ENCODE results near the gene MSH3. TPM values are rescaled to one million over a fixed set of nuclear protein-coding genes. Genes with fewer than 3 reads are reported as not detected.
"Not testable (repeated sequence)": the region's sequence is repeated elsewhere in the genome, so short reads cannot be mapped to it uniquely, and the experiment has no call there.

Gene MSH3
- total RNA-seq, 1 experiment from 2014 or later = 15.8 TPM

DNA sequence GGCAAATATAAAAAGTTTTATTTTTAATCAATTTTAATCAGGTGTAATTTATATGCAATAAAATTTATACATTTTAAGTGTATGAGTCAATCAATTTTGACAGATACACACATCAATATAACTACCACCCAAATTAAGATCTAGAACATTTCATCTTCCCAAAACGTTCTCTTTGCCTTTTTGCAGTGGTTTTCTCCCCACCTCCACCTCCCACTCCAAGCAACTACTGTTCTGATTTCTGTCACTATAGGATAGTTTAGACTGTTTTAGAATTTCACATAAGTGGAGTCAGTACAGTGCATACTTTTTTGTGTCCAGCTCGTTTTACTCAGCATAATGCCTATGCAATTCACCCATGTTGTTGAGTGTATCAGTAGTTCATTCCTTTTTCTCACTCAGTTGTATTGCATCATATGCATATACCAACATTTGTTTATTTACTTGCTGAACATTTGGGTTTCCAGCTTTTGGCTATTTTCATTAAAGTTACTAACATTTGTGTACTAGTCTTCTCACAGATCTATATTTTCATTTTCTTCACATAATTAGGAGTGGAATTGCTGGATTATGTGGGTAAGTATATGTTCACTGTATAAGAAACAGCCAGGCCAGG, 52.5 kb downstream of the MSH3 start:
- no peak for DNase-seq (ENCODE audit: low read depth)

DNA sequence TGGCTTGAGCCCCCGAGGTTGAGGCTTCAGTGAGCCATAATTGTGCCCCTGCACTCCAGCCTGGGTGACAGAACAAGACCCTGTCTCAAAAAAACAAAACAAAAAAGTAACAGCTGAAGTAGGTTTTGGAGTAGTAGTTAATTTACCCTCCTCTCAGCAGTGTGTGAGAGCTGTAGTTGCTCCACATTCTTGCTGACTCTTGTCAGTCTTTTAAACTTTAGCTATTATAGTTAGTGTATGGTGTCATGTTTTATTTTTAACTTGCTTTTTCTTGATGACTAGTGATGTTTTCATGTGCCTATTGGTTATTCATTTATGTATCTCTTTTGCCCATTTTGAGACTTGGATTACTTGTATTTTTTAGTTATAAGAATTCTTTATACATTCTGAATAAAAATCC, 53.2 kb downstream of the MSH3 start:
- DNase-seq (ENCODE audit: low read depth) = peak; percentile 21

DNA sequence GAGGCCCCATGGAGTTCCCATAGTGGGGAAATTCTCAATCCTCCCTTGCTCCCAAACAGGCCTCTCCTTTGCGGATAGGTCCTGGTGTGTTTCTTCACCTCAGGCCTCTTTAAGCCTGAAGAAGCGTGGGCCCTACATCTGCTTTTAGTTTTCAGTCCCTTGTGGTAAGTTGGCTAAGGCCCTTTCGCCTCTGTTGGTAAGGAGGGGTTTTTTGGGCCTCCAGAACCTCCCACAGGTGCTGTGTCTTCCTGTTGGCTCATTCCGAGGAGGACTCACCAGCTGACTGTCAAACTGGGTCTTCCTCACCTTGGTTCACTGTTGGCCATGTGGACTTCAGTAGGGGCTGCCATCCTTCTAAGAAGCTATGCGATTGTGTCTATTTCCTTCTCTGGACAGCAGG, 56.8 kb downstream of the MSH3 start:
- no peak for DNase-seq (ENCODE audit: low read depth)

DNA sequence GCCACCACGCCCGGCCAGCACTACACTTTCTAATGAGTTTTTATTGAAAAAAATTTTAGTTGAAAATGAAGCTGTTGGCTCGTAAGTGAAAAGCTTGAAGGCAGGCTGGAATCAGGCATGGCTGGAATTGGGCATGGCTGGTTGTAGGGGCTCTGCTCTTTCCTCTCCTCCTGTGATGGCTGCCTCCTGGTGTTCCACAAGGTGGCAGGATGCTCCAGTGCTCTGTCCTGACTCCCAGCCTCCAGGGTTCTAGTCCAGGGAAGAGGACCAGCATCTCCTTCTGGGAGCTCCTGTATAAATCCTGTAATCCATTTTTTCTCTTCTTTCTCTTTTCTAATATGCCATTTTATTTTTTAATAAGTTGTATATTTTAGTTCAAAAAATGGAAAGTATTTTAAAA, 57.5 kb downstream of the MSH3 start:
- DNase-seq (ENCODE audit: low read depth) = peak; percentile 54

DNA sequence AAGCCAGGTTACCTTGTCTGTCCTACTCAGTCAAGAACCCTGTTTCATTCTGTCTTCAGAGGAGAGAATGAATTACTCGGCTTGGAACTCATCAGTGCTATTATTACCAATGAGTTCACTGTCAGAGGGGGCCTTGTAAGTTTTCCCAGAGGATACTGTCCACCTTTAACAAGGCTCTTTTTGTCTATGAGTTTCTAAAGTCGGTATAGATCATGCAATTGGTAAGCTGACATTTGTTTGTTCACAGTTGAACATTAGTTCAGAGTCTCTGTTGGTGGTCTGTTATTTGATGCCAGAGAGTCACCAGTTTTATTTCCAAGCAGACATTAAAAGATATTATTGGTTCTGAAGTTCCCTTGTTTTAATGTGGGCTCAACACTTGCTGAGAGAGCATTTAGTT, 58.5 kb downstream of the MSH3 start:
- DNase-seq (ENCODE audit: low read depth) = no peak

DNA sequence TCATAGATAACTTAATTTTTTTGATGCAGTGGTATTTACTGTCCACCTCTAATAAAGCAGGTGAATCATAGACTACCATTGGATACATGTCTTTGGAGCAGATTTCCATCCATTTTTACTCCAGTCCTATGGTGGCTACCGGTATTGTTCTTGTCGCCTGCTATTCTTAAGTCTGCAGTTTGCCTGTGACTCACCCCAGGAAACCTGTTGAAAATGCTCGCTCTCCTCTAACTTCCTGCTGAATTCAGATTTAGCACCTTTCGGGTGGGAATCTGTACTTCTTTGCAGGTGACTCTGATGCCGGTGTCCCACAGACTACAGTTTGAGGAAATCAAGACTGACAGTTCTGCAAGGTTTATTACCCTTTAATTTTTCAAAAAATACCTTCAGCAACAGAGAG, 59.2 kb downstream of the MSH3 start:
- DNase-seq (ENCODE audit: low read depth) = no peak

DNA sequence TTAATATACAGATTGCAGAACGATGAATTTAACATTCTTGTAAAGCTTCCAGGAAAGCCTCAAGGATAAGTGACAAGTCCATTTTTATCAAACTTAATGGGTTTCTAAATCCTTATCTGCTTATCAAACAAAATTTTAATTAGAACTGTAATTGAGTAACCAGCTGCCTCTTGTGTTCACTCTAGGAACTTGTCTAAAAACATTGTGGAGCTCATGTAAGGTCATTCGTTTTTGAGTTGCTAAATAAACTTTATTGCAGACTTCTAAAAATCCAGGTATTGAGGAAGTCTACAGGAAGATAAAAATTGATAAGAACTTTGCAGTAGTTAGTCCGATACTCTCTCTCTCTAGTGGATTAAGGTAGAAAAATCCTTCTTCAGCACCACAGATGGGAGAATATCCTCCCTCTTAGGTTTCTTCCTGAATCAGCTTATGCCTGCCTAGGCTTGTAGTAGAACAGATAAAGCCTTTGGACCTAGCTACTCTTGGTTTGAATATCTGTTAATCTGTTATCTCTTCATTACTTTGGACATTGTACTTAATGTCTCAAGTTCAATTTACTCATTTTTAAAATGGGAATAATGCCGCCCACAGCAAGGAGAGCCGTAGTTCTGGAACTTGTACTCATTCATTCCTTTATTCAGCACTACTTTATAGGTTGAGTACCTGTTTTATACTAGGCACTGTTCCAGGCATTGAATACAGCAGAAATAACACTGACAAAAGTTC, 60.3 kb downstream of the MSH3 start:
- DNase-seq (ENCODE audit: low read depth) = no peak

DNA sequence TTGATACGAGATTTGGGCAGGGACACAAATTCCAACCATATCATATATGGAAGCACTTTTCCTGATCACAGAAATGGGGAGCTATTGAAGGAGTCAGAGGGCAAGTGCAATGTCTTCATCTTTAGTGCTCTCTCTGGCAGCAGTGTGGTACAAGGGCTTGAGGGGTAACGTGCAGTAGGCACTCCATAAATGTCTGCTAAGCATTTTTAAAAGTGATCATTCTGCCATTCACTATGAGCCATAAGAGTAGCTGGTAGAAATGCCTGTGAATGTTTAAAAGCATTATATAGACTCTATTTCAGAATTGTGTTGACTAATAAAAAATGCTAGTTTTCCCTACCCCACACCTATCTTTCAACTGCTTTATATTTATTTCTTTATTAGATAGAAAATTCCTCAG, 61.4 kb downstream of the MSH3 start:
- no peak for DNase-seq (ENCODE audit: low read depth)

DNA sequence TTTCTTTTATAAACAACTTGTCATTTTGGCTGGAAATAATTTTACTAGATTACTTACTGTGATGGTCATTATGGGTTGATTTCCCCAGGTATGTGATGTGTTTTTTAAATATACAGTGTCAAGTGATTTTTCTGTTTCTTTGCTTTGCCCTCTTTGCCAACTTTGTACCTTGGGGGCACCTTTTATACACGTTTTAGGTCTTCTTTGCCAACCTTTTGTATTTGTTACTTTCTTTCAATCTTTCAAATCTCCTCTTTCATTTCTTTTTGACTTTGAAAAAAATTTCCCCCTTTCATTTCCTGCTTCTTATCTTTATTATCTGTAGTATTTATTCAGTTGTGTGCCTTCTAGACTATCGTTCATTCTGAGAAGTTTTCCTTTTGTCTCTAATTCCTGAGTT, 65.7 kb downstream of the MSH3 start:
- DNase-seq (ENCODE audit: low read depth) = no peak

DNA sequence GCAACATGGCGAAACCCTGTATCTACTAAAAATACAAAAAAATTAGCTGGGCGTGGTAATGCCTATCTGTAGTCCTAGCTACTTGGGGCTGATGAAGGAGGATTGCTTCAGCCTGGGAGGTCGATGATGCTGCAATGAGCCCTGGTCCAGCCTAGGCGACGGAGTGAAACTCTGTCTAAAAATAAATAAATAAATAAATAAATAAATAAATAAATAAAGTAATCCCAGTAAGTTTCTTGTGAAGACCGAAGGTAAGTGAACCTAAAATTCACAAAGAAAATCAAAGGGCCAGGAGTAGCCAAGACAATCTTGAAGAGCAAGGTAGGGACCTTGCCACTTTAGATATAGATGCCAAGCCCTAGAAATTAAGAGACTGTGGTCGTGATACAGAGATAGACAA, 68.5 kb downstream of the MSH3 start:
- DNase-seq (ENCODE audit: low read depth) = no peak

DNA sequence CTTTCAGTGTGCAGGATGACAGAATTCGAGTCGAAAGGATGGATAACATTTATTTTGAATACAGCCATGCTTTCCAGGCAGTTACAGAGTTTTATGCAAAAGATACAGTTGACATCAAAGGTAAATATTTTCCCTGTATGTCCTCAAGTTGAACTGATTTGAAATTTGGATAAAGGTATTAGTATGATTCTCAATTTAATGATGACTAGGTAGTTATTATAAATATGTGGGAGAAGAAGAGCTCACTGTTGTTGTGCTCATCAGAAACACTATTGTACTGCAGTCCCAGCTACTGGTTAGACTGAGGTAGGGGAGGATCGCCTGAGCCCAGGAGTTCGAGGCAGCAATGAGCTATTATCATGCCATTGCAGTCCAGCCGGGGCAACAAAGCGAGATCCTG, 71.0 kb downstream of the MSH3 start:
- no peak for DNase-seq (ENCODE audit: low read depth)

DNA sequence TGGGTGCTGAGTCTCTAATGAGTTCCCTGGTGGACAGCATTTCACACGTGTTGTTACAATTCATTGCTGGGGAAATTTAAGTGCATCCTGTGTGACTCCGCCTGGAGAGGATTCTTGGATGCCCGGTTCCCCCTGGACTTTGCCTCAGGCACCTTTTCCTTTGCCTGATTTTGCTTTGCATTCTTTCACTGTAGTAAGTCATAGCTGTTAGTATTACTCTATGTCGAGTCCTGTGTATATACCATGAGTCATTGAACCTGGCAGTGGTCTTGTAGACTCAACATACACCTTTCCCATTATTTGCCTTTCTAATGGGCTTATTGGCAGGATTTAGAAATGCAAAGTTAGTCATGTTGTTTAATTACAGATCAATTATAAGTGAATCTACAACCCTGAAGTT, 82.3 kb downstream of the MSH3 start:
- DNase-seq (ENCODE audit: low read depth) = no peak

DNA sequence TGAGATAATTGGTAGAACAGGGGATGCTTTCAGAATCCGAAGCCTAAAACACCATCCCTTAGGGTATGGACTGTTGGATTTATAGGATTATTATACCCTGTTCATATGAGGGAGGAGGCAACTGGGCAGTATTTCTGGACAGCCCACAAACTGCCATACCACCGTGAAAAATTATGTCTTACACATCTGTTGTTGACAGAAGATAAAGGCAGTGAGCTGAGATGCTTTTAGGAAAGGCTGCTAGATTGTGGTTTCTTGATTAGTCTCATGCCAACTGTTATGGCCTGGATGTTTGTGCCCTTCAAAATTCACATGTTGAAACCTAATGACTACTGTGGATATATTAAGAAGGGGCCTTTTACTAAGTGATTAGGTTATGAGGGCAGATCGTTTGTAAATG, 84.0 kb downstream of the MSH3 start:
- DNase-seq (ENCODE audit: low read depth) = peak; percentile 69

DNA sequence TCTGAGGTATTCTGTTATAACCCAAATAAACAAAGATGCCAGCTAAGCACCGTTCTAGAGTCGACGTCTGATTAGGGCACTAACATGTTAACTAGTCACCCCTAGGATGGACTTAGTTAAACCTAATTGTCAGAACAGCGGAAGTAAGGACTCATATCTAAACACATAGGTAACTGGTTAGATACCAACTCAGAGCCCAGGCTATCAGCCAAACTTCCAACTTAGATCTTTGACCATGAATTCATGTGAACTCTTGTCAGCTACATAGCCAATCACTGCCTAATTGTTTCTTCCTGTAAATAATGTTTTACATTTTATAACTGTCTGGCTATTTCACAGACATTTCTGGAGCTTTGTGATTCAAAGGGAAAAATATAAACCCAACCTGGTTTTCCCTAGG, 84.6 kb downstream of the MSH3 start:
- no peak for DNase-seq (ENCODE audit: low read depth)

DNA sequence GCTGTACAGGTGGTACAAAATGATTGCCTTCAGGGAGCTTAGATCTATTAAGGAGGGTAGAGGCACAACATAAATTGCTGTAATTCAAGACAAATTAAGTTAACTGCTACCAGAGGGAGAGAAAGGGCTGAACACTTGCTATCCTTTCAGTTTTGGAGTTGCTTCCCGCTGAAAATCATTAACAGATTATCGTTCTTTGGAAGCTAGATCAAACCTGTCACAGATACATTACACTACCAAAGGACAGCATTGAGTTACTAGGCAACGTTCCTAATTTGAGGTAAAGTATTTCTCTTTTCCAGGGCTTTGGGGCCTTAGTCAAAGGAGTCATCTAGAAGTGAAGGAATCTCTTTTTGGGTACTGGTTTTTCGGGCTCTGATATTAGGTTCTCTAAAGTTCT, 85.0 kb downstream of the MSH3 start:
- DNase-seq (ENCODE audit: low read depth) = no peak

DNA sequence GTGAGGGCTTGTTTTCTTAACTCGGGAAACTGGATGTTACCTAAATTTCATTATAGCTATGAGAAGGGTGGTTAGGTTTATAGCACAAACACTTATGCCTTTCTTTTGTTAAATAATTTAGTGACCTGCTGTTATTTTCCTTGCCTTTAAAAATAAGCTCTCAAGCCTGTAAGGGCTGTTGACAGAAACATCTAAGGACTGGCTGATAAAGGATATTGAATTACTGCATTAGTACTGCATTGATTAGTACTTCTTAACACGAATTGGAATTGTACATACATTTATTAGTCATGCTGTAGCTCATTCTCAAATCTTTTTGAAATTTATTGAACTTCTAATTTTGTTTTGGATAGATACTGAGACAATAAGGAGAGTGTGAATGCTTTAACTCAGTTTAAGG, 85.4 kb downstream of the MSH3 start:
- no peak for DNase-seq (ENCODE audit: low read depth)

DNA sequence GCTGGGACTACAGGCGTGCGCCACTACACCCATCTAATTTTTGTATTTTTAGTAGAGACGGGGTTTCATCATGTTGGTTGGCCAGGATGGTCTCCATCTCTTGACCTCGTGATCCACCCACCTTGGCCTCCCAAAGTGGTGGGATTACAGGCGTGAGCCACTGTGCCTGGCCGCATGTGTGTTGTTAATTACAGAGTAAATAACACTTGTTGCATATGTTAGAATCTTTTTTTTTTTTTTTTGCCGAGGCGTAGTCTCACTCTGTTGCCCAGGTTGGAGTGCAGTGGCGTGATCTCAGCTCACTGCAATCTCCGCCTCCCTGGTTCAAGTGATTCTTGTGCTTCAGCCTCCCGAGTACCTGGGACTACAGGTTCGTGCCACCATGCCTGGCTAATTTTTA, 86.0 kb downstream of the MSH3 start:
- DNase-seq (ENCODE audit: low read depth) = not testable (repeated sequence)

DNA sequence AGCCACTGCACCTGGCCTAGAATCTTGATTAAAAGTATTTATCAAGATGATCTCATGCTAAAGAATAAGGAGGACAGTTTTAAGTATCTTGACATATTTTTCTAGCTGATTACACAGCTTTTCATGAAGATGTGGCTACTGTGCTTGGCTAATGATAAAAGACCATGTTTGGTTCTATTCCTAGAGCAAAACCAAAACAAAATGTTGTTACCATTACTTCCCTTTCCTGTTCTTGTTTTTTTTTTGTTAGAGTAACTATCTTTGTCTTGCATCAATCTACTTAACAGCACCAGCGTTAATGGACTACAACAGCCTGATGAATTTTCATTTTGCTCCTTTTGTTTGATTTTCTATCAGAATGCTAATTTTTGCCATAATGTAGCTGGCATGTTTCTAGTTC, 86.5 kb downstream of the MSH3 start:
- no peak for DNase-seq (ENCODE audit: low read depth)

DNA sequence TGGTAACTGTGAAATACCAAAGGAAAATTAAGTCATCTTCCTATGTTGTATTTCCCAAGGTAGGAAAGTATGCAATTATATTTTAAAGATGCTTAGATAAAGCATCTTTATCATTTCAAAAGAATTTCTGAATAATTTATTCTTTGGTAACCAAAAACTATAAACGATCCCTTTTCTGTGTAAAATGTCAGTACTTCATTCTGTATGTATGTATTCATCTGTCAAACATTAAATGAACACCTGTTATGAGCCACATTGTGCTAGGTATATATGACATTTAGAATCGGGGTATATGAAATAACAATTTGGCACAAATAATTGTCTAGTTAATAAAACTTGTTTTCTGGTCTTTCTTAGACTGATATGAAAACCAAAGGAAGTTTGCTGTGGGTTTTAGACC, 89.7 kb downstream of the MSH3 start:
- no peak for DNase-seq (ENCODE audit: low read depth)

DNA sequence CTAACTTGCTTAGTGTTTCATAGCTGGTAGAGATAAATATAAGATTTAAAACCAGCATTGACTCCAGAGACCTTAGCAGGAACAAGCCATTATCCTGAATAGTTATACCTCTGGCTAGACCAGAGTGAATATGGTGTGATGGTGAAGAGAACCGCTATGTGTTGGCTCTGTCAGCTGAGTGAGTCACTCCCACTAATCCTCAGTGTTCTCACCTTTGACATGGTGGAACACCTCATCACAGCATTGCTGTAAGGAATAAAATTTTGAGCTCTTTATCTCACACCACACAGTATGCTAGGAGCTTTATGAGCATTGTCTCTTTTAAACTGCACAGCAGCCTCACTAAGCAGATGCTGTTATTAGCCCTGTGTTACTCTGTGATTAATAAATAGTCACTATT, 91.0 kb downstream of the MSH3 start:
- DNase-seq (ENCODE audit: low read depth) = peak; percentile 81

DNA sequence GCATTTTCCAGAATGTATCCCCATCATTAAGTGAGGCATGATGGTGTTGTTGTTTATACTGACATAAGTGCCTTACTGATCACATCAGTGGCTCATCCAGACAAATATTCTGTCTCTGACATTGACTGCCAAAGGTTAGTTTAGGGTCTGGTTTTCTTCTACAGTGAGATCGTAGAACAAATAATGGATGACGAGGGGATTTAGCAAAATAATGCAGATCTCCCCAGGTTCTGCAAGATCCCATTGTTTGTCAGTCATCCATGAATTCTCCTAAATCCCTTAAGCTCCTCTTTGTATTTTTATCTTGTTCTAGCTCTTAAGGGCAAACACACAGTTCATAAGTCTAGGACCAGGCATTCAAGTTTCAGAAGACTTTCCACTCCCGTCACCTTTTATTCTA, 93.5 kb downstream of the MSH3 start:
- DNase-seq (ENCODE audit: low read depth) = no peak

DNA sequence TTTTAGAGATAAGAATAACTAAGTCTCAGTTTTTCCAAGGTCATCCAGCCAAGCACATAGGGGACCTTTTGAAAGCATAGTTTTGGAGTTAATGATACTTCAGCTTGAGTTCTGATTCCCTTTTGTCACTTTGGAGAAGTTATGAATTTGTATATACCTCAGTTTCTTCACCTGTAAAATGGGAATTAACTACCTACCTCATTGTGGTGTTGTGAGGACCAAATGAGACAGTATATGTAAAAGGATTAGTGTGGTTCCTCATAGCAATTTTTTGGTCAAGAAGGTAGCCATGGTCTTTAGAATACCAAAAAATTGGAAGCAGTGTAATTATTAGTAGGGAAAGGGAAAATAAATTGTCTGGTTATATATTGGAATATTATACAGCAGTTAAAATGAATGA, 98.0 kb downstream of the MSH3 start:
- DNase-seq (ENCODE audit: low read depth) = no peak

DNA sequence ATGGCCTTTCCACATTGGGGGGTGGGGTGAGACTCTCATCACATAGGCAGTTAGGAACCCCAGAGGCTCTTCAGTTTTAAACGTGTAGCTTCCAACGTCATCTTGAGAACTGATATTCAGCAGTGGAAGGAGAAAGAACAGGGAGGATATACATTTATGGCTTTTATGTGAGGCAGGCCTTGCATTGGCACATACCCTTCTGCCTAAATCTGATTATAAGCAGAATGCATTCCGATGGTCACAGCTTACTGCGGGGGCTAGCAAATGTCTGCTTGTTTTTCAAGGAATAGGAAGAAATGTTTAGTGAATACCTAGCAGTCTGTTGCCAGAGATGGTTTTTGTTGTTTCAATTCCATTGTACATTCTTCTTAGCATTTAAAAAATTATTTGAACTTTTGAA, 99.3 kb downstream of the MSH3 start:
- DNase-seq (ENCODE audit: low read depth) = no peak

DNA sequence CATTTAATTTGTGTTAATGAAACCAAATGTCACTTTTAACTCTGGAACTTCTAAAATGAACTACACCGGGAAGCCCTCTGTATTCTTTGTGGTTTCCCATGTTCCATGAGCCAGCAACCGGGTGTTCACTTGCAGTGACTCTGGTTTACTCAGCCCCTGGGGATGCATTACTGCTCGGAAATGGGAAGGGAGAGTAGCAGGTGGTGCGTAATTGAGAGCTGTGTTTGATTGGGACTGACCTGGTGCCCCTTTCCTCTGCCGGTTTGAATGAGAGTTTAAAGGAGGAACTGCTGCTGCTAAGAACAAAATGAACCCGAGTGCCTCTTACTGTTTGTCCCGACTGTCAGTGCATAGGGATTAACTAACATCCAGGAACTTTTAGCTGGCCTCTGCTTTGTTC, 100.4 kb downstream of the MSH3 start:
- DNase-seq (ENCODE audit: low read depth) = peak; percentile 99

Measured in LHCN-M2 (cell line).